DOHH2 (cell line): ENCODE data around the gene DHCR24.
A peak's percentile ranks its signal among the peaks of the same experiment; 100 is the strongest.

Experiments used
- H3F3A ChIP-seq: fragments of 200-600 bp; sonication (generic), shearing (Covaris generic); 2 replicates; pipeline ENCODE4 v1.6.0; 2016; ENCODE audit warnings: antibody characterized with exemption, mild to moderate bottlenecking; ENCODE audit not compliant: control insufficient read depth, insufficient read depth
- H3K27ac ChIP-seq: fragments of 200-600 bp; sonication (generic); 2 replicates; pipeline ENCODE4 v1.5.1; 2014; ENCODE audit warnings: low read depth, mild to moderate bottlenecking, low read length, moderate library complexity
- H3K27me3 ChIP-seq: fragments of 200-600 bp; sonication (generic); 2 replicates; pipeline ENCODE4 v1.6.1; 2014; ENCODE audit warnings: mild to moderate bottlenecking, low read length, mixed read lengths; ENCODE audit not compliant: control insufficient read depth
- H3K36me3 ChIP-seq: fragments of 200-600 bp; sonication (generic); 2 replicates; pipeline ENCODE4 v1.6.1; 2014; ENCODE audit warnings: mild to moderate bottlenecking, low read length, moderate library complexity, mixed read lengths; ENCODE audit not compliant: control insufficient read depth
- H3K4me1 ChIP-seq: fragments of 200-600 bp; sonication (generic); 2 replicates; pipeline ENCODE4 v1.6.1; 2014; ENCODE audit warnings: mild to moderate bottlenecking, low read length, mixed read lengths; ENCODE audit not compliant: control insufficient read depth
- H3K4me2 ChIP-seq: fragments of 200-600 bp; sonication (generic); 2 replicates; pipeline ENCODE4 v1.6.0; 2014; ENCODE audit warnings: mild to moderate bottlenecking, low read length, moderate library complexity
- H3K4me3 ChIP-seq: fragments of 200-600 bp; sonication (generic); 2 replicates; pipeline ENCODE4 v1.5.1; 2014; ENCODE audit warnings: mild to moderate bottlenecking, low read length, mixed read lengths
- H3K79me2 ChIP-seq: fragments of 200-600 bp; sonication (generic); 2 replicates; pipeline ENCODE4 v1.6.1; 2014; ENCODE audit warnings: mild to moderate bottlenecking, low read length, mixed read lengths; ENCODE audit not compliant: control insufficient read depth
- H3K9me2 ChIP-seq: fragments of 200-600 bp; sonication (generic); replicated peaks from 2 replicates; pipeline ENCODE4 v1.6.1; 2014; ENCODE audit warnings: mild to moderate bottlenecking, low read length, mixed read lengths; ENCODE audit not compliant: control insufficient read depth
- H3K9me3 ChIP-seq: fragments of 200-600 bp; sonication (generic); 2 replicates; pipeline ENCODE4 v1.6.1; 2014; ENCODE audit warnings: antibody characterized with exemption, low read length, mixed read lengths; ENCODE audit not compliant: control insufficient read depth, insufficient read depth
- H4K20me1 ChIP-seq: fragments of 200-600 bp; sonication (generic); 2 replicates; pipeline ENCODE4 v1.6.0; 2014; ENCODE audit warnings: low read depth, mild to moderate bottlenecking, antibody characterized with exemption, low read length, moderate library complexity; ENCODE audit not compliant: control insufficient read depth, insufficient read depth
- CTCF ChIP-seq: fragments of 200-600 bp; sonication (generic); IDR thresholded peaks from one replicate; pipeline ENCODE4 v1.5.1; 2014; ENCODE audit warnings: antibody characterized with exemption, mild to moderate bottlenecking, low read depth, low read length; ENCODE audit not compliant: poor library complexity, severe bottlenecking
- EZH2phosphoT487 ChIP-seq: fragments of 200-600 bp; sonication (generic); IDR thresholded peaks from 2 replicates; pipeline ENCODE4 v1.6.1; 2017; ENCODE audit warnings: borderline replicate concordance, mild to moderate bottlenecking, antibody characterized with exemption, low read length, moderate library complexity, mixed read lengths

DHCR24 gene

GRCh38 chr1:54889132-54889725, 2.2 kb upstream of the DHCR24 start:
- peaks cover 21% of the 10 kb centered on the region for H4K20me1 ChIP-seq
- no peak for TF ChIP-seq CTCF
- no peak for TF ChIP-seq EZH2phosphoT487
- H3K9me3 ChIP-seq = no peaks in the 10 kb centered on the region
- H3K9me2 ChIP-seq = no peaks in the 10 kb centered on the region
- no peak overlapping the region for H3K4me3 ChIP-seq
- H3F3A ChIP-seq = no peaks in the 10 kb centered on the region
- H3K36me3 ChIP-seq = peaks cover 27% of the 10 kb centered on the region
- H3K27ac ChIP-seq = no peak overlapping the region
- peaks cover 37% of the 10 kb centered on the region for H3K79me2 ChIP-seq
- H3K4me2 ChIP-seq = no peak overlapping the region
- H3K4me1 ChIP-seq = peaks cover 29% of the 10 kb centered on the region
- H3K27me3 ChIP-seq = no peaks in the 10 kb centered on the region

GRCh38 chr1:54888080-54888733, 1.2 kb upstream of the DHCR24 start:
- Histone ChIP-seq H3K4me3 (peak overlapping the region; percentile 92), H3K79me2 (peaks cover 47% of the 10 kb centered on the region), H3K9me2 (no peaks in the 10 kb centered on the region), H3K27me3 (no peaks in the 10 kb centered on the region), H3K4me2 (peak overlapping the region; percentile 100), H3F3A (no peaks in the 10 kb centered on the region), H3K36me3 (peaks cover 37% of the 10 kb centered on the region), H3K4me1 (peaks cover 40% of the 10 kb centered on the region), H3K27ac (peak overlapping the region; percentile 78), H3K9me3 (no peaks in the 10 kb centered on the region; the same call in 1 of the 2 replicates), H4K20me1 (peaks cover 21% of the 10 kb centered on the region)
- TF ChIP-seq CTCF (no peak), EZH2phosphoT487 (no peak)

- H3K36me3 ChIP-seq = peaks cover 43% of the 10 kb centered on the region
Observed at GRCh38 chr1:54887665-54888071, 673 bp upstream of the DHCR24 start.

More at GRCh38 chr1:54887665-54888071, 673 bp upstream of the DHCR24 start:
- Histone ChIP-seq H3K9me2 (no peaks in the 10 kb centered on the region), H3K27me3 (no peaks in the 10 kb centered on the region), H3K79me2 (peaks cover 53% of the 10 kb centered on the region), H3K4me1 (peaks cover 45% of the 10 kb centered on the region), H3K4me3 (peak overlapping the region; percentile 92), H3K4me2 (peak overlapping the region; percentile 100), H4K20me1 (peaks cover 21% of the 10 kb centered on the region), H3F3A (no peaks in the 10 kb centered on the region), H3K27ac (peak overlapping the region; percentile 78), H3K9me3 (peaks cover under 1% of the 10 kb centered on the region; the same call in 1 of the 2 replicates)
- TF ChIP-seq CTCF (no peak), EZH2phosphoT487 (no peak)
